CD4-positive, alpha-beta T cell treated with Interleukin-4 for 4 hours (primary cell): ENCODE measurements around the gene SYCP3.

ENCODE experiments used
- DNase-seq: peaks from one replicate; pipeline ENCODE4 v3.0.0-alpha.2; 2020

SYCP3 gene

DNA sequence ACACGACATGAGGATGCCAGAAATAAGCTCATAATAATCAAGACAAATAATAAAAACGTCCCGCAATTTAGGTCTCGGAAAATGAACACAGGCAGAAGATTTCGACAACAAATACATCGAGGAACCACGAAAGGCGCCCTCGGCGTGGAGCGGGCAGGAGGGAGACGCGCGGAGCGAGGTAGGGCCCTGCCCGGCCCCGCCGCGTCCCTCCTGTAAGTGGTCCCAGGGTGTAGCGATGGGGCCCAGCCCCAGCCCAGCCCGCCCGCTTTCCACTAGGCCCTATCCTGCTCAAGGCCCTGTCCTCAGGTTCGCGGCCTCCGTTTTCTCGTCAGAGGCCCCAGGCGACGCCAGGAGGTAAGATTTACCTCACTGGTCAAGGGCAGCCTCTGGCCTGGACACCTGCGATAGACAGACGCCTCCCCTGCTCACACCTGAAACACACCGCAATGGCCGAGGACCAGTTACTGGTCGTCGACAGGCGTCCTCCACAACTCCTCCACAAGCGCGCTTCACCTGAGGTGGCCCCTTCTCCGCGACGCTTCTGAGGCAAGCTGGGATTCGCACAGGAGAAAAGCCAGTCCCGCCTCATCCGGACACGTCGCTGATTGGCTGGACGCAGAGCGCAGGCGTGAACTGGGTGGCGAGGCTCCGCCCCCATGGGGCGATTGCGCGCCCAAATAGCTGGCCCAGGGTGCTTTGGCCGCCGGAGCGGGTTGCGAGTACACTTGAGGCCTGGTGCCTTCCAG, at the start of gene SYCP3:
Gene SYCP3, minus strand, starts transcription at position 543 of the 746 bp plus-strand sequence. CDS start 1,527 bp downstream, outside the sequence.
- DNase-seq, result no peak

DNA sequence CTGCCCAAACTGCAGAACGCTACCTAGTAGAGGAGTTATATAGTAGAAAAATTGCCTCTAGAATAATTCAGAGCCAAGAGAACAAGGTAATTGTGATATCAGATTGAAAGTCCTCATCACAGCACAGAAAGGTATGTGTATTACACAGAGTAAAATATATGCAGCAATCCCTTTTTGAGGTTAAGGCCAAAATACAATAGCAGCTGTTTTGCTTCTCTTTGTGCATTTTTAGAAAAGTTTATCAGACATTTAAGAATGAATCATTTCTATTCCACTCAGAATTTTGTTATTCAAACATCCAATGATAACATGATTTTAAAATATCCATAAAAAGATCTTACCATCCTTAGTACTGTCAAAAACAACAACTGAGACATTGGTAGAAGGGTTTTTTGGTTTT, 46.4 kb upstream of the SYCP3 start:
- no peak for DNase-seq

GRCh38 chr12:101784376-101784775, 45.1 kb upstream of the SYCP3 start:
- DNase-seq, result no peak

GRCh38 chr12:101783838-101784237, 44.6 kb upstream of the SYCP3 start:
- DNase-seq, result no peak

GRCh38 chr12:101783150-101783549, 43.9 kb upstream of the SYCP3 start:
- DNase-seq, result no peak

DNA sequence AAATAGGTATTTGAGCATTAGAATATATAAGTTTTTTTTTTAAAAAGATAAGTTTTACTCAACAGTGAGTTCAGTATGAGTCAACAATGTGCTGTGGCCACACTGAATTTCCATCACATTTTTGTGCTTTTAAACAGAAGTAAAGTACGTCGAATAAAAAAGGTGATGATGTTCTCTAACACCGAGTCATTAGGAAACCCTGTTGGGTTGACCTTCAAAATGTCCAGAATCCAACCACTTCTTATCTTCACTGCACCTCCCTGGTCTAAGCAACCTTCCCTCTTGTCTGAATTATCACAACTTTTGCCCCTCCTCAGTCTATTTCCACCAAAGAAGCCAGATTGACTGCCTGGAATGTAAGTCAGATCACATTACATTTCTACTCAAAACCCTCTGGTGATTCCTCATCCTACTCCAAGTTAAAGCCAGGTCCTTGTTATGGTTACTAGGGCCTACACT, 43.0 kb upstream of the SYCP3 start:
- DNase-seq, result no peak

- DNase-seq, result no peak
These were observed 42.6 kb upstream of the SYCP3 start for GRCh38 chr12:101781834-101782233.

DNA sequence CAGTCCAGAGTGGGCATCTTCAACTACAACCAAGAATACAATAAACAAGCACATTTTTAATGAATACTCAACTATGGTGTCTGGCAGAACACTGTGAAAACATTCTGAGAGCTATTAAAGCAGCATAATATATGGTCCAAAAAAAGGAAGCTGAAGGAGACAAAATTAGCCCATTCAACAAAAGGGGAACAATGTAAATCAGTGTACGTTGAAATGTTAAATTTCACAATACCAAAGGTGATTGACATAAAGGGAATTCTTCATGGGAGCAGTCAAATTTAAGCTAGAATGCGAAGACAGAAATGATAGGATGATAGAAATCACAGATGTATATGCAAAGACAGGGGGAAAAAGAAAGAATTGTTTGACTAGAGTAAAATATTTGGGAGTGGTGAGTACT, 41.3 kb upstream of the SYCP3 start:
- no peak for DNase-seq

- DNase-seq, result no peak
These were observed 40.4 kb upstream of the SYCP3 start for GRCh38 chr12:101779626-101780025.

DNA sequence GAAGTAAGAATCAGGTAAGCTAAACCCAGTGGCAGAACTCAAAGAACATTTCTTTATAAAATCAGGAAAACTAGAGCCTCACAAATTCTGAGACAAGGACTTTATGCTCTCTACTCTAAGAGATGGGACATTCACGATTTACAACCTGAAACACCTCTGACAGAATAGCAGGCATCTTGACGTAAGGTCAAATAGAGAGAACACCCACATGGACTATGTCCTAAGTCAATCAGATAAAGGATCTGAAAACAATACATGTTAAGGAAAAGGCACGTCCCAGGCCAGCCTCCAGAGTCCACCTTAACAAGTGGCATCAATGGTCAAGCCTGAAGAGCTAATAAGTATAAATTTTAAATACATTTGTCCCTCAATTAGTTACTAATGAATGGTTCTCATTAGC, 39.9 kb upstream of the SYCP3 start:
- no peak for DNase-seq

DNA sequence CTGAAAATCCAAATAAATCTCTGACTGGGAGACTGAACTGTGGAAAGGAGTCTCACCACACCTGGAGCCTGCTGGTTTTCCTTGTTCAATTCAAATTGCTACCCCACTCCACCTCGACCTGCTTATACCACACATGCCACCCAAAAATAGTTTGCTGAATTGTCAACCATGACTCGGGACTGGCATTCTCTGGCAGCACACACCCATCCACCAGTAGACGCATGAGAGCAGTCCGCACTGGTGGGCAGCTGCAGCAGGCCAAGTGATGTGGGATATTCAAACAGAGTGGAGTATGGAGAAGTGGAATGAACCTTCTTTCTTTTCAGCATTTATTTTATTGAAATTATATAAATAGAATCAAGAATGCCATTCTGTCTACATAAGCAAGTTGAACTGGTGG, 38.7 kb upstream of the SYCP3 start:
- no peak for DNase-seq

DNA sequence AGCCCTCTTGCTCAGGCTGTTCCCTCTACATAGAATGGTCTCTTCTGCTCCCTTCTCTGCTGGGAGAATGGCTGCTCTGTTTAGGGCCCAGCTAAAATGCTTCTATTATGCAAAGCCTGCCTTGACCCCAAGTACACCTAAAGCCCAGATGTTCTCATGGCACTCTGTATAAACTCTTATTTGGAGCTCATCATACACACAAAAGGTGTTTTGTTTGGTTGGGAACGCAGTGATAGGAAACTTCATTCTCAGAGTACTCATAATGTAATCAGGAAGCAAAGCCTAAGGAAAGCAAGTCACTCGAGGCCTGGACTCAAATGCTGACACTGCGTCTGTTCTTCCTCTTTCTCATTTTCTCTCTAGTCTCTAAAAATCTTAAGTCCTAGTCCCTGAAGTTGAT, 38.2 kb upstream of the SYCP3 start:
- DNase-seq, result no peak

- DNase-seq, result no peak
These were observed 36.6 kb upstream of the SYCP3 start for GRCh38 chr12:101775816-101776215.

DNA sequence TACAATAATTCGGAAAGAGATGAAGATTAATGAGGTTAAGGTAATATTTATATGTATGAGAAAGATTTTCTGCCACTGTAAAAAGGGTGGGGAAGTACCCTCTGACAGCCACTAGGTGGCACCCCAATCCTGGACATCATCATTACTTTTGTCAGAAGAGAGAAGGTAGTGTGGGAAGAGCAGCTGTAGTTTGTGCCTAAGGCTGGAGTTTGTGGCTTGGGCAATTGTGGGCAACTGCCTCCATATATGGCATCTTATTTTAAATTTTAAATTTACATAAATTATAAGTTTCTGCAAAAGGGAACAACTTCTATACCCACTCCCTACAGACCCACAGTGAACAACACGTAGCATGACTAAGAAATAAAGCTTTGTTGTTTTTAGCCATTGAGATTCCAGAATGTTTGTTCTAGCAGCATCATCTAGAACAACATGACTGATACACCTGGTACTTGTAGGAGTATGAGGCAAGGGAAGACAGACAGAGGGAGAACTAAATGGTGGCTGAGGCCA, 34.4 kb upstream of the SYCP3 start:
- DNase-seq, result peak; percentile 78

DNA sequence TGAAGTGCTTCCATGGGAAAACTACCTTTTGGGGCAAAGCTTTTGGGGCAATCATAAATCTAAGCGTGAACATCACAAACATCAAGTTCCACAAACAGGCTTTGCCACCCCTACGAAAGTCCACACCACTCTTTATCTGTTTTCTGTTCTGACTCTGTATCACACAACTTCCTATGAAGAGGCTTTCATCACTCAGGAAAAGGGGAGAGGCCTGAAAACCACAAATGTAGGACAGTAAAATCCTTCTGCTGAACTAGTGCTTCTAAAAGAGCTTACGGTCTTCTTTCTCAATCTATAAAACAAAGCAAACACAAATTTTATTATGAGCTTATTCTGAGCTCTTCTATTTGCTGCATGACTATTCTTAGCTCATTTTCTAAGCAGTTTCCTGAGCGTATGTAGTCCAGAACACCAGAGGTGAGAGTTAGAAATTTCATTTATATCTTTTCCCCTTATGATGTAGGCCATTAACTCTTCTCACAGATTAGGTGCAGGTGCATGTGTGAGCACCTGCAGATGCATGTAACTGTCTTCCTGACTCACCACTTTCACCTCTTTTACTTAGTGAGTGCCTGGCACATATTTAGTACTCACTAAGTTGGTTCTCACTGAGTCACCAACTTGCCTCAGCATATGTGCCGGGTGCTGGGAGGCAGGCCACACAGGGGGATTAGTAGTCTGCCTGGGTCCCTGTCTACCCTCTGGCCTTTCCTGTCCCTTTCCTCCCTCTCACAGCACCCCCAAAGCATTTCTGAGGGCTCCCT, 32.9 kb upstream of the SYCP3 start:
- no peak for DNase-seq

GRCh38 chr12:101769865-101770264, 30.6 kb upstream of the SYCP3 start:
- no peak for DNase-seq

- no peak for DNase-seq
These were observed 29.5 kb upstream of the SYCP3 start for GRCh38 chr12:101768781-101769180.

DNA sequence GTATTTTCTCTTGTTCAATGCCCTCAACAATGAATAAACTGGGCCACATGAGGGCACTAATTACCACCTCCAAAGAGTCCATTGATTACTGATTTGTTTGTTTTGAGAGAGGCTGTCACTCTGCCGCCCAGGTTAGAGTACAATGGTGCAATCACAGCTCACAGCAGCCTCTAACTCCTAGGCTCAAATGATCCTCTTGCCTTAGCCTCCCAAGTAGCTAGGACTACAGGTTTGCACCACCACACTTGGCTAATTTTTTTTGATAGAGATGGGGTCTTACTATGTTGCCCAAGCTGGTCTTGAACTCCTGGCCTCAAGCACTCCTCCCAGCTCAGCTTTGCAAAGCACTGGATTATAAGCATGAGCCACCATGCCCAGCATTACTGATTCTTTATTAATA, 28.3 kb upstream of the SYCP3 start:
- no peak for DNase-seq

- DNase-seq, result no peak
These were observed 25.0 kb upstream of the SYCP3 start for GRCh38 chr12:101764051-101764792.

DNA sequence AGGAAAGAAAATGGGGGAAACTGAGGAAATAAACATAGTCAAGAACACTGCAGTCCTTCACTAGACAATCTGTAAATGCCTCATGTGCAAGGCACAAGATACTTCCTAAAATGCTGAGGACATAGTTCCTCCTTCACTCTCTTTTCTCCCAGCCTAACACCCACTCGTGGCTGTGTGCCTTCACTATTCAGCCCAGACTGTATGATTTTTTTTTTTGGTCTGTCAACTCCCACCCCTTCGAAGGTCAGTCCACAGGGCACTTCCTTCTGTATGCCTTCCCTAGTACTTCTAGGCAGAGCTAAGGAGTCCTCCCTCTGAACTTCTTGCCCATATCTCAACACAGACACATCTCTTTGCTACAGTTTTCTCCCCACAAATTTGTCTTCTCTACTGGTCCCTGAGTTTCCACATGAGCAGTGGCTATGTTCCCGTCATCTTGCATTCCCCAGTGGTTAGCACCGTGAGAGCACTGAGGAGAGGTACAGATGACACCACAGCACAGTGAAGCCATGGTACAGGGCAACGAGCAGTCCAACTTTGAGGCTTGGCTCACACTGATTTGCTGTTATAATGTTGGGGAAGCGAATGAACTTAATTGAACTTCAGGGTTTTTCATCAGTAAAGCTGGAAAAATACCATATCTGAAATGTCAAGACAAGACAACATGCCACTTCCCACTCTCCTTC, 24.1 kb upstream of the SYCP3 start:
- DNase-seq, result no peak

- DNase-seq, result no peak
These were observed 22.5 kb upstream of the SYCP3 start for GRCh38 chr12:101761781-101762180.

DNA sequence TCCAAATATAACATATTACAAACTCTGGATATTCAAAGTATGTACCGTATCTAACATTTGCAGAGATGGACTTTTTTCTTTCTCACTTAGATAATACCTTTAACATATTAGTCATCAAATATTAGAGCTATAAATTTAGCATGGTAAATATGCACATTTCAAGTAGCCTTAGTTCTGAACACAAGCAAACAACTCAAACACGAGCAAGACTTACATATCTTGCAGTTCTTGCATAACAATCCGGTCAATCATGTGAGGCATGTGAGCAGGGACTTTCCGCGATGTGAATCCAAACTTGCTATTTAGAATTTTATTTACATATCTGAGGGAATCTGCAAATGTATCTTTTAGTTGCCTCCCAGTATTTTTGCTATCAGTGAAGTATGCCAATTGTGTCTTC, 22.1 kb upstream of the SYCP3 start:
- no peak for DNase-seq
